Stomach (tissue), 4 donors: ENCODE results near the gene SDK2.

Source experiments
- CTCF ChIP-seq, 7 experiments: fragments of 450-650 bp in 4 of 7; fragments of 200-600 bp in 3 of 7; sonication (generic) in 3 of 7; IDR thresholded peaks; one replicate each; pipeline ENCODE4 v1.5.1; 2016 to 2019; ENCODE audit warnings: antibody characterized with exemption in 7 of 7, control low read depth in 2 of 7, mild to moderate bottlenecking in 1 of 7
- EP300 ChIP-seq: sonication (generic); formaldehyde crosslinking; IDR thresholded peaks from one replicate; pipeline ENCODE4 v1.6.1; 2017; ENCODE audit warnings: antibody characterized with exemption
- POLR2AphosphoS5 ChIP-seq, 3 donors: sonication (generic); formaldehyde crosslinking; IDR thresholded peaks; one replicate each; pipeline ENCODE4 v1.6.1; 2016; ENCODE audit warnings: antibody characterized with exemption in 3 of 3

- TF ChIP-seq CTCF (IDR thresholded peaks at IDR 0.05) (peak in 1 of 7 experiments; percentile 34), EP300 (no peak), POLR2AphosphoS5 (IDR thresholded peaks at IDR 0.05) (peak; percentile 42 to 93 (median 69))
These were observed 339.1 kb downstream of the SDK2 start for GRCh38 chr17:73304971-73305812.
